Medulla oblongata (tissue), 1 donor: ENCODE measurements around the gene SLC6A12.

ENCODE experiments used
- DNase-seq: peaks from one replicate; pipeline ENCODE4 v3.0.0-alpha.2; 2015; ENCODE audit errors: extremely low spot score

SLC6A12 gene

GRCh38 chr12:177980-178828 is 35.8 kb downstream of the SLC6A12 start:
- DNase-seq = no peak

DNA sequence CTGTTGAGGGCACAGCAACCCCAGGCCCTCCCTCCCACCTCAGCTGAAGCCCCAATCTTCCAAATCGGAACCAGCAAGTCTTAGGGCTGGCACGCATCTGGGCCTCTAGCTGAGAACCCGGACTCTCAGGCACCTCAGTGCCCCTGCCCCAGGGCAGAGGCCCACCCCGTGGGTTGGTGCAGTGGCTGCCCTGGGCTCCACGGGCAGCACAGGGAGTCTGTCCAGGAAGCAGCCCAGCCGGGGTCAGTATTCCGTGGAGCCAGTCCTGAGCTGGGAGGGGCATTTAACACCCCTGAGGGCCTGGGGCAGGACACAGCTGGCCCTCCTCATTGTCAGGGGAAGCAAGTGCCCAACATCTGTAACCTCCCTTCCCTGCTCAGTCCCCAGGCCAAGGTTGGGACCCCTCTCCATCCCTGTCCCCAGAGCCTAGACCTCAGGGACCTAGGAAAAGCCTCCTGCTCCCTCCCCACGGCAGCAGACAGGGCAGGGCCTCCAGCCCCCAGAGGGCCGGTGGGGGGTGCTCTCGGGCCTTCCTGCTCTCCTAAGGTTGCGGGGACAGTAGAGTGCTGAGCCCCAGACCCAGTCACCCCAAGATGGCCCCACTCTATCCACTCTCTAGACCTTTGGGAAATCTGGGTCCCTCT is 36.5 kb downstream of the SLC6A12 start:
- DNase-seq = no peak

DNA sequence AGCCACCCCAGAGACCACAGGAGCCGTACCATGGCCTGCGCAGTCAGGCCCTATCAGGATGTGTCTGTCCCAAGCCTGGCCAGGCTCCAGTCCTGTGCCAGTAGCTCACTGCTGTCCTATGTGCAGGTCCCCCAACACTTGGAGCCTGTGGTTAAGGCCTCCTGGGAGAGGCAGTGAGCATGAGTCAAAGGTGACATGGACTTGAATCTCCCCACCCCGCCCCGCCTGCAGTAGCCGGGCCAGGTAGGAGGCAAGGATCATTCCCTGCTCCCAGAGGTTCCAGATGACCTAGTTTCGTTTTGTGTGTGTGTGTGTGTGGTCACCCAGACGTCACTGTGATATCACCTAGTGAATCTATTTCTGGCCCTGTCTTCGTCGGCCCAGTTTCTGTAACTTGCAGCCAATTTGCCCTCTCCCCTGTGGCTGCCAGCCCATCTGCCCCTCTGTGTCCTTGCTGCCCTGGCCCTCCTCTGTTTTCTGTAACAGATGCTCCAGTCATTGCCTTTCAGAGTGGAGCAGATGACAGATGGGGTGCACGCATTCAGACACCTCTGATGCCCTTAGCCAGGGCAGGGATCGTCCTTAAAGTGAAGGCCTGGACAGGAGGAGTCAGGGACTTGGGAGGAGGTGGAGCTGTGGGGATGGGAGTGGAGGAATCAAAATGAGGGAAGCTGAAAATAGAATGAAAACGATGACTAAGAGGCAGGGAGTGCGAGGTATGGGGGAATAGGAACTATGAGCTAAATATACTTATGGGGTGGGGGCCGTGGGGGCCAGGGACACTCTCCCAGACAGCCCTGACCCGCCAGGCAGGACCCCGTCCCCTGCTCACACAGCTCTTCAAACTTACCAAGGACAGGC is 37.4 kb downstream of the SLC6A12 start:
- no peak for DNase-seq

GRCh38 chr12:175759-176158 is 38.2 kb downstream of the SLC6A12 start:
- no peak for DNase-seq

GRCh38 chr12:175250-175649 is 38.7 kb downstream of the SLC6A12 start:
- peak; percentile 30 for DNase-seq

DNA sequence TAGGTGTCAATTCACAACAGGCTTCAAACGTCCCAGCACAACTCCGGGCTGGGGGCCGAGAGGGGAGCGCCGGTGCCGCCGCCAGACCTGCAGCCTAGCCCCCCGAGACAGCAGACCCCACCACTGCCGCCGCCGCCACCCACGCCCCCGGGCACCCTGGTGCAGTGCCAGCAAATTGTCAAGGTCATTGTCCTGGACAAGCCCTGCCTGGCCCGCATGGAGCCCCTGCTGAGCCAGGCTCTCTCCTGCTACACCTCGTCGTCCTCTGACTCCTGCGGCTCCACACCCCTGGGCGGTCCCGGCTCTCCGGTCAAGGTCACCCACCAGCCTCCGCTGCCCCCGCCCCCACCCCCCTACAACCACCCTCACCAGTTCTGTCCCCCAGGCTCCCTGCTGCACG is 39.4 kb downstream of the SLC6A12 start:
- no peak for DNase-seq

- DNase-seq = no peak
Observed at GRCh38 chr12:174124-174523, 39.8 kb downstream of the SLC6A12 start.

- DNase-seq = peak; percentile 28
Observed at GRCh38 chr12:172732-173161, 41.2 kb downstream of the SLC6A12 start.

- no peak for DNase-seq
Observed at GRCh38 chr12:171743-172676, 41.9 kb downstream of the SLC6A12 start.

- DNase-seq = no peak
Observed at GRCh38 chr12:171276-171675, 42.7 kb downstream of the SLC6A12 start.

GRCh38 chr12:170371-171225 is 43.4 kb downstream of the SLC6A12 start:
- no peak for DNase-seq

DNA sequence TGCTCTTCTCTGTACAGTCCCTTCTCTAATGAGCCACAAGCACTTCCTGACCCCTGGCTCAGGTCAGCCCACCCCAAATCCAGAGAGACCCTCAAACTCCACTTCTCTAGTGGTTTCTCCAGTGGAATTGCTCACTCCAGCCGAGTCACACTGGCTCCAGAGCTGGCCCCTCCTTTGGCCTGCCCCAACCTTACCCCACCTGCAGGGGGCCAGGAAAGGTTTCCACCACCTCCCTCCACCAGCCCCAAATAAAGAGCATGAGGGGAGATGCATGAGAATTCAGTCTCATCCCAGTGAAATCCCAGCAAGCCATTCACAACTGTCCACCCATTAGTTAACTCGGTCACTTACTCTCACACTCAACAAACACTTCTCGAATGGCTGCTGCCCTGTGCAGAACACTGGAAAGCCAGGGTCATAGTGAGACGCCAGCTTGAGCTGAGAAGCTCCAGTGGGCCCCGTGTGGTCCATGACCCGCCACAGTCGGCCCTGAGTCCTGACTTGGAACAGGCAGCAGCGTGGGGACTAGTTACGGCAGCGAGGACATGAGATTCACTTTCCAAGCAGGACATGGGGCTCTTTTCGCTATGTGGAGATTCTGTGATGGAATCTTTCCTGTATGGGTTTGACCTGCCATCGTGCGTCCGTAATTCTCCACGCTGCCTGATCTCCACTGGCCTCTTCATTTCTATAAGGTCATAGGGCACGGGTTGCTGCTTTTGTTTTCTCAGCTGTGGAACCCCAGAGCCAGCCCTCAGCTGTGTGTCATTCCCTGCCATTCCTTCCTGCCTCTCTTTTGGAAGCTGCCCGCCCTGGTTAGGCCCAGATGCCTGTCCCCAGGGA is 44.2 kb downstream of the SLC6A12 start:
- DNase-seq = no peak

DNA sequence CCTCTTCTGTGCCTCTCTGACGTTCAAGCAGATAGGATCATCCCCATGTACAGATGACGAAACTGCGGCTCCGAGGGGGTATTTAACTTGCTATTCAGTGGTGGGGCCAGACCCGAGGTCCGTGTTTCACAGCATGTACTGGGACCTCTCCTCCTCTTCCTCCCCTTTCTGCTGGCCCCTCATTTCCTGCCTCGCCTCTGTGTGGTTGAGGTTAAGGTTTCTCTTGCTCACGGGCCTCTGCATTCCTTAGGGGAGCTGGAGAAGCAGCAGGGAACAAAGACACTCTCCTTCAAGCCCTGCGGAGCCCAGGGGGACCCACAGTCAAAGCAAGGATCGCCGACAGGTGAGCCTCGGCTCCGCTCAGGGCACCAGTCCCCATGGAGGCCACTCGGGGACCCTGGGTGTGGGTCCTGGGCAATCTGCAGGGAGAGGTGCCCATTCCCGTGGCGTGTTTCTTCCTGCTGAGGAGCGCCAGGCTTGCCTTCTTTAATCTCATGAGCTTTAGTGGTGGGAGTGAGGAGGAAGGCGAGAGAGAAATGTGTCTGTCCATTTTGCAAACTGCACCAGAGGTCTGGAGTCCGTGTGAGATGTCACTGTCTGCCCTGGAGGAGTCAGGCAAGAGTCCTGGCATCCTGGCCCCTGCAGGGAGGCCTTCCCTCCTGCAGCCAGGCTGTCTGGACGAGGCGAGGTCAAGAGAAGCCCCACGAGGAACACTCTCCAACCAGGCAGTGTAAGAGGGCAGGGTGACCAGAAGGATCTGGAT is 45.0 kb downstream of the SLC6A12 start:
- no peak for DNase-seq

GRCh38 chr12:167959-168600 is 45.9 kb downstream of the SLC6A12 start:
- DNase-seq = no peak

GRCh38 chr12:166425-167075 is 47.4 kb downstream of the SLC6A12 start:
- DNase-seq = no peak

GRCh38 chr12:165862-166368 is 48.0 kb downstream of the SLC6A12 start:
- no peak for DNase-seq

- no peak for DNase-seq
Observed at GRCh38 chr12:164207-164606, 49.8 kb downstream of the SLC6A12 start.
